ENCODE data around the gene ACOT2. TPM values are rescaled to one million over a fixed set of nuclear protein-coding genes. Genes with fewer than 3 reads are reported as not detected.
"Not testable (repeated sequence)": the region's sequence is repeated elsewhere in the genome, so short reads cannot be mapped to it uniquely, and the experiment has no call there.

Gene ACOT2
- total RNA-seq, 1 experiment from 2014 or later = 34.2 TPM

GRCh38 chr14:73570913-73571312 is 1.9 kb downstream of the ACOT2 start:
- DNase-seq (ENCODE audit: low spot score) = peak; percentile 36

GRCh38 chr14:73573034-73573433 is 4.0 kb downstream of the ACOT2 start:
- intact Hi-C loops (cut with micrococcal nuclease; ENCODE audit: unreplicated experiment); H3K4me1 ChIP-seq (ENCODE audit: insufficient read depth, low read length, poor library complexity, severe bottlenecking); DNase-seq (ENCODE audit: low spot score); H3K4me3 ChIP-seq (ENCODE audit: low read depth, low read length, poor library complexity, severe bottlenecking); POLR2A ChIA-PET (ENCODE audit: low non-redundant PET); H3K27me3 ChIP-seq (replicated peaks; ENCODE audit: insufficient read depth, low read depth, low read length, poor library complexity); H3K27ac ChIP-seq (ENCODE audit: low read depth, low read length, poor library complexity, severe bottlenecking); H3K9me3 ChIP-seq (ENCODE audit: low read depth, low read length, poor library complexity, severe bottlenecking); H3K36me3 ChIP-seq (ENCODE audit: insufficient read depth, low read length, poor library complexity, severe bottlenecking); CTCF ChIA-PET; BruUV-seq (replicated peaks): not testable (repeated sequence)

More at GRCh38 chr14:73570913-73571312, 1.9 kb downstream of the ACOT2 start:
- BruUV-seq (replicated peaks); H3K27me3 ChIP-seq (replicated peaks; ENCODE audit: insufficient read depth, low read depth, low read length, poor library complexity); H3K4me1 ChIP-seq (ENCODE audit: insufficient read depth, low read length, poor library complexity, severe bottlenecking); H3K27ac ChIP-seq (ENCODE audit: low read depth, low read length, poor library complexity, severe bottlenecking); H3K4me3 ChIP-seq (ENCODE audit: low read depth, low read length, poor library complexity, severe bottlenecking); H3K36me3 ChIP-seq (ENCODE audit: insufficient read depth, low read length, poor library complexity, severe bottlenecking); H3K9me3 ChIP-seq (ENCODE audit: low read depth, low read length, poor library complexity, severe bottlenecking): not testable (repeated sequence)
- intact Hi-C loops (cut with micrococcal nuclease; ENCODE audit: unreplicated experiment) = loop anchor here (1.0 kb wide), 1 partner anchor 31 kb away; no protein-coding TSS in a partner anchor
- TF ChIP-seq CTCF (conservative IDR thresholded peaks at IDR 0.05; ENCODE audit: low read depth, low read length) = peak; percentile 74; the same call in 1 of the 2 replicates
- CTCF ChIA-PET = interaction anchor here (0.6 to 0.9 kb wide), 4 partner anchors 62 to 447 kb away, joined by 3 to 5 read pairs (median 4); no protein-coding TSS in a partner anchor
- POLR2A ChIA-PET (ENCODE audit: low non-redundant PET) = interaction anchor here (0.7 kb wide), 1 partner anchor 1109 kb away, joined by 6 read pairs; no protein-coding TSS in a partner anchor

- POLR2A ChIA-PET (ENCODE audit: low non-redundant PET); H3K36me3 ChIP-seq (ENCODE audit: insufficient read depth, low read length, poor library complexity, severe bottlenecking); H3K27me3 ChIP-seq (replicated peaks; ENCODE audit: insufficient read depth, low read depth, low read length, poor library complexity); DNase-seq (ENCODE audit: low spot score); H3K4me1 ChIP-seq (ENCODE audit: insufficient read depth, low read length, poor library complexity, severe bottlenecking); BruUV-seq (replicated peaks); CTCF ChIA-PET; H3K4me3 ChIP-seq (ENCODE audit: low read depth, low read length, poor library complexity, severe bottlenecking); H3K9me3 ChIP-seq (ENCODE audit: low read depth, low read length, poor library complexity, severe bottlenecking); intact Hi-C loops (cut with micrococcal nuclease; ENCODE audit: unreplicated experiment); H3K27ac ChIP-seq (ENCODE audit: low read depth, low read length, poor library complexity, severe bottlenecking): not testable (repeated sequence)
These were observed 4.7 kb downstream of the ACOT2 start for GRCh38 chr14:73573740-73574139.

DNA sequence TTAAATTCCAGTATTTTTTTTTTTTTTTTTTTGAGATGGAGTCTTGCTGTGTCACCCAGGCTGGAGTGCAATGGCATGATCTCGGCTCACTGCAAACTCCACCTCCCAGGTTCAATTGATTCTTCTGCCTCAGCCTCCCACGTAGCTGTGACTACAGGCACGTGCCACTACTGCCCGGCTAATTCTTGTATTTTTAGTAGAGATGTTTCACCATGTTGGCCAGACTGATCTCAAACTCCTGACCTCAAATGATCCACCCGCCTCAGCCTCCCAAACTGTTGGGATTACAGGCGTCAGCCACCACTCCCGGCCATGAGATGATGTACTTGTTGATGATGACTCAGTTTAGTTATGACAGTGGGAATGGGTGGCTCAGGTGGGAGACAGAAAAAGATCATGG is 5.2 kb downstream of the ACOT2 start:
- DNase-seq (ENCODE audit: low spot score); H3K27me3 ChIP-seq (replicated peaks; ENCODE audit: insufficient read depth, low read depth, low read length, poor library complexity); POLR2A ChIA-PET (ENCODE audit: low non-redundant PET); intact Hi-C loops (cut with micrococcal nuclease; ENCODE audit: unreplicated experiment); CTCF ChIA-PET; H3K9me3 ChIP-seq (ENCODE audit: low read depth, low read length, poor library complexity, severe bottlenecking); H3K36me3 ChIP-seq (ENCODE audit: insufficient read depth, low read length, poor library complexity, severe bottlenecking); BruUV-seq (replicated peaks); H3K4me1 ChIP-seq (ENCODE audit: insufficient read depth, low read length, poor library complexity, severe bottlenecking); H3K27ac ChIP-seq (ENCODE audit: low read depth, low read length, poor library complexity, severe bottlenecking); H3K4me3 ChIP-seq (ENCODE audit: low read depth, low read length, poor library complexity, severe bottlenecking): not testable (repeated sequence)

- BruUV-seq (replicated peaks) = no TSS peak
- Histone ChIP-seq H3K36me3 (ENCODE audit: insufficient read depth, low read length, poor library complexity, severe bottlenecking) (peaks cover 4% of the 10 kb centered on the region), H3K27ac (ENCODE audit: low read depth, low read length, poor library complexity, severe bottlenecking) (no peak overlapping the region), H3K4me3 (ENCODE audit: low read depth, low read length, poor library complexity, severe bottlenecking) (no peak overlapping the region), H3K4me1 (ENCODE audit: insufficient read depth, low read length, poor library complexity, severe bottlenecking) (no peaks in the 10 kb centered on the region), H3K27me3 (replicated peaks; ENCODE audit: insufficient read depth, low read depth, low read length, poor library complexity) (no peaks in the 10 kb centered on the region), H3K9me3 (ENCODE audit: low read depth, low read length, poor library complexity, severe bottlenecking) (no peaks in the 10 kb centered on the region)
- CTCF ChIA-PET = no interaction called here
- DNase-seq (ENCODE audit: low spot score) = no peak
- POLR2A ChIA-PET (ENCODE audit: low non-redundant PET) = no interaction called here
- TF ChIP-seq CTCF (conservative IDR thresholded peaks at IDR 0.05; ENCODE audit: low read depth, low read length) = no peak
- no peak for TF ChIP-seq EZH2 (IDR thresholded peaks at IDR 0.05; ENCODE audit: borderline replicate concordance, low read depth, low read length, poor library complexity, severe bottlenecking)
- intact Hi-C loops (cut with micrococcal nuclease; ENCODE audit: unreplicated experiment) = no loop called here
These were observed 7.4 kb downstream of the ACOT2 start for GRCh38 chr14:73576391-73576790.

GRCh38 chr14:73577214-73577613 is 8.2 kb downstream of the ACOT2 start:
- H3K36me3 ChIP-seq (ENCODE audit: insufficient read depth, low read length, poor library complexity, severe bottlenecking); intact Hi-C loops (cut with micrococcal nuclease; ENCODE audit: unreplicated experiment); H3K27me3 ChIP-seq (replicated peaks; ENCODE audit: insufficient read depth, low read depth, low read length, poor library complexity); H3K4me1 ChIP-seq (ENCODE audit: insufficient read depth, low read length, poor library complexity, severe bottlenecking); H3K9me3 ChIP-seq (ENCODE audit: low read depth, low read length, poor library complexity, severe bottlenecking); BruUV-seq (replicated peaks); CTCF ChIA-PET; H3K4me3 ChIP-seq (ENCODE audit: low read depth, low read length, poor library complexity, severe bottlenecking); DNase-seq (ENCODE audit: low spot score); H3K27ac ChIP-seq (ENCODE audit: low read depth, low read length, poor library complexity, severe bottlenecking); POLR2A ChIA-PET (ENCODE audit: low non-redundant PET): not testable (repeated sequence)
